Type B pancreatic cell (in vitro differentiated cells): ENCODE measurements around the gene ANKZF1. TPM values are rescaled to one million over a fixed set of nuclear protein-coding genes. Genes with fewer than 3 reads are reported as not detected.

Experiments
- DNase-seq: peaks from one replicate; pipeline ENCODE4 v3.0.0; 2021; ENCODE audit warnings: mixed read lengths; ENCODE audit not compliant: unreplicated experiment; ENCODE audit errors: extremely low spot score
- H3K27ac Mint-ChIP-seq: 2 replicates; pipeline ENCODE4 v1.8.0; 2021; ENCODE audit warnings: mild to moderate bottlenecking, mixed read lengths
- H3K27me3 Mint-ChIP-seq: 2 replicates; pipeline ENCODE4 v1.8.0; 2021; ENCODE audit warnings: mixed read lengths
- H3K36me3 Mint-ChIP-seq: 2 replicates; pipeline ENCODE4 v1.8.0; 2021; ENCODE audit warnings: mixed read lengths
- H3K4me1 Mint-ChIP-seq: one replicate; pipeline ENCODE4 v1.8.0; 2021; ENCODE audit warnings: mixed read lengths; ENCODE audit not compliant: unreplicated experiment
- H3K4me3 Mint-ChIP-seq: 2 replicates; pipeline ENCODE4 v1.8.0; 2021; ENCODE audit warnings: mild to moderate bottlenecking, mixed read lengths
- H3K9me3 Mint-ChIP-seq: 2 replicates; pipeline ENCODE4 v1.8.0; 2021; ENCODE audit warnings: mixed read lengths
- total RNA-seq: library from RNA; stranded (reverse); gene quantifications from 2 replicates; pipeline ENCODE4 v1.2.1, GENCODE V29; 2021; ENCODE audit warnings: low replicate concordance
- TF ChIP-seq, protein P1 (sequence below): fragments of 200-600 bp; sonication (generic); conservative IDR thresholded peaks from 2 replicates; pipeline ENCODE4 v1.5.0; 2021; ENCODE audit warnings: antibody characterized with exemption, mild to moderate bottlenecking

ANKZF1 gene
- total RNA-seq, 1 donor from 2014 or later = 58.7 TPM

GRCh38 chr2:219270055-219270372 is 40.4 kb downstream of the ANKZF1 start:
- no peak overlapping the region for H3K4me3 Mint-ChIP-seq
- DNase-seq = no peak
- TF ChIP-seq, protein P1, sequence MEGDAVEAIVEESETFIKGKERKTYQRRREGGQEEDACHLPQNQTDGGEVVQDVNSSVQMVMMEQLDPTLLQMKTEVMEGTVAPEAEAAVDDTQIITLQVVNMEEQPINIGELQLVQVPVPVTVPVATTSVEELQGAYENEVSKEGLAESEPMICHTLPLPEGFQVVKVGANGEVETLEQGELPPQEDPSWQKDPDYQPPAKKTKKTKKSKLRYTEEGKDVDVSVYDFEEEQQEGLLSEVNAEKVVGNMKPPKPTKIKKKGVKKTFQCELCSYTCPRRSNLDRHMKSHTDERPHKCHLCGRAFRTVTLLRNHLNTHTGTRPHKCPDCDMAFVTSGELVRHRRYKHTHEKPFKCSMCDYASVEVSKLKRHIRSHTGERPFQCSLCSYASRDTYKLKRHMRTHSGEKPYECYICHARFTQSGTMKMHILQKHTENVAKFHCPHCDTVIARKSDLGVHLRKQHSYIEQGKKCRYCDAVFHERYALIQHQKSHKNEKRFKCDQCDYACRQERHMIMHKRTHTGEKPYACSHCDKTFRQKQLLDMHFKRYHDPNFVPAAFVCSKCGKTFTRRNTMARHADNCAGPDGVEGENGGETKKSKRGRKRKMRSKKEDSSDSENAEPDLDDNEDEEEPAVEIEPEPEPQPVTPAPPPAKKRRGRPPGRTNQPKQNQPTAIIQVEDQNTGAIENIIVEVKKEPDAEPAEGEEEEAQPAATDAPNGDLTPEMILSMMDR = no peak
- H3K9me3 Mint-ChIP-seq = no peaks in the 10 kb centered on the region
- no peak overlapping the region for H3K27ac Mint-ChIP-seq
- H3K36me3 Mint-ChIP-seq = no peaks in the 10 kb centered on the region
- peaks cover 40% of the 10 kb centered on the region for H3K27me3 Mint-ChIP-seq
- peaks cover 5% of the 10 kb centered on the region for H3K4me1 Mint-ChIP-seq

GRCh38 chr2:219271021-219271420 is 41.4 kb downstream of the ANKZF1 start:
- Mint-ChIP-seq H3K9me3 (no peaks in the 10 kb centered on the region), H3K36me3 (no peaks in the 10 kb centered on the region), H3K27me3 (peaks cover 40% of the 10 kb centered on the region), H3K4me1 (peaks cover 5% of the 10 kb centered on the region), H3K4me3 (no peak overlapping the region), H3K27ac (no peak overlapping the region)
- TF ChIP-seq, protein P1 = no peak
- no peak for DNase-seq

DNA sequence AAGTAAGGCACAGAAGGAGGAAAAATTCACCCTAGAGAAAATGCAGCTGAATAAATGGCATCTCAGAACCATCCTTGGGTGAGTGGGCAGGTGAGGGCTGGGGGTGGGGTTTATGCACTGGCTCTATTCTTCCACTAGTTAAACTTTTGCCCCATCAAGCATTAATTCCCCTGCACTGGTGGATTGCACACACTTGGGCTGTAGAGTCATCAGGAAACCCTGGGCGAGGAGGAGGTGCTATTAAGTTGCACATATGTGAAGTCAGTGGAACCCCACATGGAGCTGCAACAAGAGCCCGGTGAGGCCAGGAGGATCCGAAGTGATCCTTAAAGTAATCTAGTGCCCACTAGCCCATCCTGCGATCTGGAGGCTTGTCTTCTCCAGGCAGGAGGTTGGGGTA is 42.8 kb downstream of the ANKZF1 start:
- H3K27me3 Mint-ChIP-seq = peaks cover 40% of the 10 kb centered on the region
- H3K4me3 Mint-ChIP-seq = no peak overlapping the region
- TF ChIP-seq, protein P1 = no peak
- peak overlapping the region; percentile 23 for H3K27ac Mint-ChIP-seq
- no peak for DNase-seq
- peaks cover 5% of the 10 kb centered on the region for H3K4me1 Mint-ChIP-seq
- no peaks in the 10 kb centered on the region for H3K9me3 Mint-ChIP-seq
- H3K36me3 Mint-ChIP-seq = no peaks in the 10 kb centered on the region

DNA sequence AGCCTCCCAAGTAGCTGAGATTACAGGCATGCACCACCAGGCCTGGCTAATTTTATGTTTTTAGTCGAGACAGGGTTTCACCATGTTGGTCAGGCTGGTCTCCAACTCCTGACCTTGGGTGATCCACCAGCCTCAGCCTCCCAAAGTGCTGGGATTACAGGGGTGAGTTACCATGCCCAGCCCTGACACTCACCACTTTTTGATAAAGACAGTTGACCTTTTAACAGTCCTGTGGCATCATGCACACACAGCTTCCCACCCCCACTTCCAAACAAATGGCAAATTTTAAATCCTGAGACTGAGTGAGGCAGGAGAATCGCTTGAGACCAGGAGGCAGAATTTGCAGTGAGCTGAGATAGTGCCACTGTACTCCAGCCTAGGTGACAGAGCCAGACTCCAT is 43.4 kb downstream of the ANKZF1 start:
- H3K27me3 Mint-ChIP-seq = peaks cover 45% of the 10 kb centered on the region
- no peak overlapping the region for H3K4me3 Mint-ChIP-seq
- TF ChIP-seq, protein P1 = no peak
- no peak overlapping the region for H3K27ac Mint-ChIP-seq
- H3K36me3 Mint-ChIP-seq = no peaks in the 10 kb centered on the region
- DNase-seq = no peak
- H3K4me1 Mint-ChIP-seq = peaks cover 11% of the 10 kb centered on the region
- H3K9me3 Mint-ChIP-seq = no peaks in the 10 kb centered on the region

DNA sequence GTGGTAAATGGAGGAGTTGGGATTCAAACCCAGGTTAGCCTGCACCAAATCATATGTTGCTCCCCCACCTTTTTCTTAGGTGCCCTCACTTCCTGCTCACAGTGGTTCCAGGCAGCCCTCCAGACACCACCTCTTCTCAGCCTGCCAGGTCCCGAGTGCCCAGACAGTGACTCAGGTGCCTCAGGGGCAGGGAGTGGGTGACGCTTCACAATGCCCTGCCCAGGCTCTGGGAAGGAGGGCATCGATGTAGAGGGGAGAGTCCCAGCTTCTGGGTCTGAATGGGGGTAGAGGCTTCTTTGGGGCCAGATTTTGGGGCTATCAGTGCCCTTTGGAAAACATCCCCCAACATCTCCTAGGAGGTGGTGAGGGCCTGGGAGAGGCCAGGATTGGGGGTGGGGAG is 44.3 kb downstream of the ANKZF1 start:
- no peak for DNase-seq
- Mint-ChIP-seq H3K36me3 (no peaks in the 10 kb centered on the region), H3K4me3 (no peak overlapping the region), H3K27ac (peak overlapping the region; percentile 72), H3K9me3 (no peaks in the 10 kb centered on the region), H3K27me3 (peaks cover 41% of the 10 kb centered on the region), H3K4me1 (peaks cover 21% of the 10 kb centered on the region)
- TF ChIP-seq, protein P1 = no peak

GRCh38 chr2:219274361-219274921 is 44.8 kb downstream of the ANKZF1 start:
- no peaks in the 10 kb centered on the region for H3K36me3 Mint-ChIP-seq
- H3K9me3 Mint-ChIP-seq = no peaks in the 10 kb centered on the region
- peaks cover 36% of the 10 kb centered on the region for H3K27me3 Mint-ChIP-seq
- H3K4me3 Mint-ChIP-seq = peak overlapping the region; percentile 24
- H3K27ac Mint-ChIP-seq = peak overlapping the region; percentile 72
- no peak for DNase-seq
- TF ChIP-seq, protein P1 = no peak
- H3K4me1 Mint-ChIP-seq = peaks cover 16% of the 10 kb centered on the region
